GM19468 (cell line): ENCODE measurements around the gene SCGB1C2.

Source experiments
- ATAC-seq: cut with Tn5 transposase; IDR thresholded peaks from one replicate; pipeline ENCODE4 v1.9.1; 2021; ENCODE audit warnings: mild to moderate bottlenecking, moderate library complexity, moderate number of reproducible peaks; ENCODE audit not compliant: unreplicated experiment; ENCODE audit errors: extremely low read depth

SCGB1C2 gene

DNA sequence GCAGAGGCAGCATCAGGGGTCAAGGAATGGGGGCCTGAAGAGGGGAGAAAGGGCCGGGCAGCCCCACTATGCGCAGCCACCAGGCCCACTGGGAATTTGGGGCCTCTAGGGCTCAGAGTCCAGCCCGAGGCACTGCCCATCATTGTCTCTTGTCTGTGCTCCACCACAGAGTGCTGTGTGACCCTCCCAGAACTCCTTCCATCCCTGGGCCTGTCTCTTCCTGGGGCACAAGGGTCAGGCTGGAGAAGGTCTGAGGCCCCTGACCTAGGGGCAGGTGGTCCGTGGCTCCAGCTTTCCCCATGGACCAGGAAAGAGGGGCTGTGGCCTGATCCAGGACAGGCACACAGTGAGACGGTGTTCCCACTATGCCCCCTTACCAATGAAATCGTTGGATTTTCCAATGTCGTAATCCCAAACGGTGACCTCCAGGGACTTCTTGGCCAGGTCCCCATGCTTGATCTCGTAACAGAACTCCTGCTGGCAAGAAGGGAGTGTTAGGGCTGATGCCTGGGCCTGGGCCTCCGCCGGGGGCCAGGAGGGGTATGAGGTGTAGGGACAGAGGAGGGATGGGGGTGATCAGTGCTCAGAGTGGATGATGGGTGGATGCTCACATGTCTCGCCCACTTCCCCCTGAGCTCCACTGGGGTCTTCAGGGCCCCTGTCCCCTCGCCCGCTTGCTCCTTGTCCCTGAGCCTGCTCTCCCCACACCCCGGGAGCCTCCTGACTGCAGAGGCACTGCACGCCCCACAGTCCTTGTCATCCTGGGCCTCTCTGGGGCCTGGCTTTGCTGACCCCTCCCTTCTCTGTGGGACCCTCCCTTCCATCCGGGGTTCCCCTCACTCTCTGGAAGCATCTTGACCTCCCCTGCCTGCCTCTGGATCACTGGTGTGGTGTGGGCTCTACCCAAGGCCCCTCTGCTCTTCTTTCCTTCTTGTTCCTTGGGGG, 10.7 kb downstream of the SCGB1C2 start:
- no peak for ATAC-seq

DNA sequence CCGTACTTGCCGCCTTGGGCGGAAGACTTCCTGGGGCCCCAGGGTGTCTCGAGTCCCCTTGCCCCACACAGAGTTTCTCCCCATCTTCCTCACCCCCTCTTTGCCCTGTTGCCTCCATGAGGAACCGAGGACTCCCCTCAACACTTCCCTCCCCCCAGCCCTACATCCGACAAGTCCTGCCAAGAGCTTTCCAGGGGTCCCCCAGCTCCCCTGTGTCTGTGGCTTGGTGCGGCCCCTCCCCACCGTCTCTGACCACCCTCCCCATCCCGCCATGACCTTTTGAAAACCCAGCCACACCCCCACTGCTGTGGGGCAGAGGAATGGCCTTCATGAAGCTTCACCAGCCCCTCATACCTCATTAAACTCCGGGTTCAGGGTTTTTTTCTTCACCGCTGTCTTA, 11.4 kb downstream of the SCGB1C2 start:
- ATAC-seq, result no peak

DNA sequence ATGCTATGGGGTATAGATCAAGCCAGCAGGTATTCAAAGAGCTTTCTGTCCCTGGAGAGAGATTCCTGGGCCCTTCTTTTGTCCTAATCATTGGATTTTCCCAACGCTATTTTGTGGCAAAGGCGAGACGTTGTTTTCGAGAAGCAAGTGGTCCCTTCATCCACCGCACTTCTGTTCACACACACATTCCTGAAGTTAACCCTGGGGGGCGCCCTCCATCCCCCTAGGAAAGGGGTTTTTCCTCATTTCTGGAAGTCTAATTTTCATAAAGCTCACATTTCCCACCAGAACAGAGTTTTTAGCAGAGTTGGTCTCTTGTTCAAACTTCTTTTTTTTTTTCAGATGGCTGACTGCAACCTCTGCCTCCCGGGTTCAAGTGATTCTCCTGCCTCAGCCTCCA, 11.9 kb downstream of the SCGB1C2 start:
- no peak for ATAC-seq

DNA sequence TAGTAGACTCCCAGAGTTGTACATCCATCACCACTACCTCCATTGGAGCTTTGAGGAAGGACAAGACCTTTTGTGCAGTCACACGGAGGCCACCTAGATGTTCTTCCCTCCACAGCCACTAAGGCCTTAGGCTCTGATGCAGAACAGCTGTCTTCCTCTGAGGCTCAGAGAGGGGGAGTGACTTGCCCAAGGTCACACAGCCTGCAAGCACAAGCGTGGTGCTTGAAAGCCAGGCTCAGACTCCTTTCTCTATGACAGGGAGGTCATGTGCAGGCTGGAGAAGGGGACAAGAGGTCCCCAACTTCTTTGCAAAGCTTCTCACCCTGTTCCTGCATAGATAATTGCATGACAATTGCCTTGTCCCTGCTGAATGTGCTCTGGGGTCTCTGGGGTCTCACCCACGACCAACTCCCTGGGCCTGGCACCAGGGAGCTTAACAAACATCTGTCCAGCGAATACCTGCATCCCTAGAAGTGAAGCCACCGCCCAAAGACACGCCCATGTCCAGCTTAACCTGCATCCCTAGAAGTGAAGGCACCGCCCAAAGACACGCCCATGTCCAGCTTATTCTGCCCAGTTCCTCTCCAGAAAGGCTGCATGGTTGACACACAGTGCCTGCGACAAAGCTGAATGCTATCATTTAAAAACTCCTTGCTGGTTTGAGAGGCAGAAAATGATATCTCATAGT, 12.7 kb downstream of the SCGB1C2 start:
- ATAC-seq, result no peak

DNA sequence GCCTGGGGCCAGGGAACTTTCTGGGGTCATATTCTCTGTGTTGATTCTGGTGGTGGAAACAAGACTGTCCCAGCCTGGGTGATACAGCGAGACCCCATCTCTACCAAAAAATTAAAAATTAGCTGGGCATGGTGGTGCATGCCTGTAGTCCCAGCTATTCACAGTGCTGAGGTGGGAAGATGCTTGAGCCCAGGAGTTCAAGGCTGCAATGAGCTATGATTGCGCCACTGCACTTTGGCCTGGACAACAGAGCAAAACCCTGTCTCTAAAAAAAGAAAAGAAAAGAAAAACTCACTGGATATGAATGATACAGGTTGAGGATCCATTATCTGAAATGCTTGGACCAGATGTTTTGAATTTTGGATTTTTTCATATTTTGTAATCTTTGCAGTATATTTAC, 13.6 kb downstream of the SCGB1C2 start:
- no peak for ATAC-seq

DNA sequence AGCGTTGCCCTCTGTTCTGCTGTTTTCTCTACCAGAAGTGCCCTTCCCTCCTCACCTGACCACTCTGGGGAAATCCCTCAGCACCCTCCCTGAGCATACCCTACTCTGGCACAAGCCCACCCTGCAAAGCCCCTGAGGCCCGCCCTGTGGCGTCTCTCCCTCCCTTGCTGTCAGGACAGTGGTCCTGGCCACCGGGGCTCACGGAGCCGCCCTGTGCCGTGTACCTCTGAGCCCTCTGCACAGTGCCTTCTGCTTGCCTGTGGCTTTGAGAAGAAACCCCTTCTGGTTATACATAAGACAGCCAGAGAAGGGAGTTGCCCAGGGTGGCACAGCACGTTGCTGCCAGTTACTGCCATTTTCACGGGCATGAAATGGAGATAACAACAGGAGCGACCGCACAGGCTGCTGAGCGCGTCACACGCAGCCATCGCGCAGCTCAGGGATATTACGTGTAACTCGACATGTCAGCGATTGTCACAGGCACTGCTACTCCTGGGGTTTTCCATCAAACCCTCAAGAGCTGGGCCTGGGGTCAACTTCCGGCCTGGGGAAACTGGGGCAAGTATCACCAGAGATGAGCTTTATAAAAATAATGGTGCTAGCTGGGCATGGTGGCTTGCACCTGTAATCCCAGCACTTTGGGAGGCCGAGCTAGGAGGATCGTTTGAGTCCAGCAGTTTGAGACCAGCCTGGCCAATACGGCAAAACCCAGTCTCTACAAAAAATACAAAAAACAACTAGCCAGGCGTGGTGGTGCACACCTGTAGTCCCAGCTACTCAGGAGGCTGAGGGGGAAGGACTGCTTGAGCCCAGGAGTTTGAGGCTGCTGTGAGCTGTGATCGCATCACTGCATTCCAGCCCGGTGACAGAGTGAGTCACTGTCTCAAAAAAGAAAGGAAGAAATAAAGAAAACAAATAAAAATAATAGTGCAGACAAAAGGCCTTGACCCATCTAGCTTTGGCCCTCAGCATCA, 14.8 kb downstream of the SCGB1C2 start:
- ATAC-seq, result no peak

DNA sequence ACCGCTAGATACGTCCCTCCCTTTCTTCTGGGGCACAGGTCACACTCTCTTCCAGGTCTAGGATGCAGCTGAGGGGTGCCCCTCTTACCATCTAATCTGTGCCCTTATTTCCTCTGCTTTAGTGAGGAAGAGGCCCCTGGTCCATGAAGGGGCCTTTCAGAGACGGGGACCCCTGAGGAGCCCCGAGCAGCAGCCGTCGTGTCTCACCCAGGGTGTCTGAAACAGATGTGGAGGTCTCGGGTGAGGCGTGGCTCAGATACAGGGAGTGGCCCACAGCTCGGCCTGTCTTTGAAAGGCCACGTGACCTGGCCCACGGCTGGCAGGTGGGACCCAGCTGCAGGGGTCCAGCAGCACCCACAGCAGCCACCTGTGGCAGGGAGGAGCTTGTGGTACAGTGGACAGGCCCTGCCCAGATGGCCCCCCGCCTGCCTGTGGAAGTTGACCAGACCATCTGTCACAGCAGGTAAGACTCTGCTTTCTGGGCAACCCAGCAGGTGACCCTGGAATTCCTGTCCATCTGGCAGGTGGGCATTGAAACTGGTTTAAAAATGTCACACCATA, 15.6 kb downstream of the SCGB1C2 start:
- no peak for ATAC-seq

DNA sequence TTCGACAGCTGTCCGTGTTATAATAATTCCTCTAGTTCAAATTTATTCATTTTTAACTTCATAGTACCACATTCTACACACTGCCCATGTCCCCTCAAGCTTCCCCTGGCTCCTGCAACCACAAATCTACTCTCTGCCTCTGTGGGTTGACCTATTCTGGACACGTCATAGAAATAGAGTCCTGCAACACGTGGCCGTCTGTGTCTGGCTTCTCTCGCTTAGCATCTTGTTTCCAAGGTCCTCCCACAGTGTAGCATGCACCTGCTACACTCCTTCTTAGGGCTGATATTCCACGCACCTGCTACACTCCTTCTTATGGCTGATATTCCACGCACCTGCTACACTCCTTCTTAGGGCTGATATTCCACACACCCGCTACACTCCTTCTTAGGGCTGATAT, 16.5 kb downstream of the SCGB1C2 start:
- no peak for ATAC-seq

DNA sequence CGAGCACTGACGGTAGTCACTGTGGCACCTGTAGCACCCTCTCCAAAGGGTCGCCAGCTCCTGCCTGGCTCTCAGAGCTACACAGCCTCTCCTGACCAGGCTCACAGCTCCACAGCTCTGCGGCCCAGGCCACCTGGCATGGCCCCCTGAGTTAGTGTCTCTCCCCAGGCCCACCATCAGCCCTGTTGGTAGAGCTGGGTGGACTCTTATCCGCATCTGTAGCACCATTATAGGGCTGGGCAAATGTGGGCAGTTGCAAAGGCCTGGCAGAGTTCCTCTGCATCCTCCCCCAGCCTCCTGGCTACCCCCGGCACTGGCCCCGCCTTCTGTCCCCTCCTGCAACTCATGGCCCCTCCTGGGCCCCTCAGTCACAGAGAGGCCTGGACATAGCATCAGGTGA, 18.2 kb downstream of the SCGB1C2 start:
- ATAC-seq, result no peak

DNA sequence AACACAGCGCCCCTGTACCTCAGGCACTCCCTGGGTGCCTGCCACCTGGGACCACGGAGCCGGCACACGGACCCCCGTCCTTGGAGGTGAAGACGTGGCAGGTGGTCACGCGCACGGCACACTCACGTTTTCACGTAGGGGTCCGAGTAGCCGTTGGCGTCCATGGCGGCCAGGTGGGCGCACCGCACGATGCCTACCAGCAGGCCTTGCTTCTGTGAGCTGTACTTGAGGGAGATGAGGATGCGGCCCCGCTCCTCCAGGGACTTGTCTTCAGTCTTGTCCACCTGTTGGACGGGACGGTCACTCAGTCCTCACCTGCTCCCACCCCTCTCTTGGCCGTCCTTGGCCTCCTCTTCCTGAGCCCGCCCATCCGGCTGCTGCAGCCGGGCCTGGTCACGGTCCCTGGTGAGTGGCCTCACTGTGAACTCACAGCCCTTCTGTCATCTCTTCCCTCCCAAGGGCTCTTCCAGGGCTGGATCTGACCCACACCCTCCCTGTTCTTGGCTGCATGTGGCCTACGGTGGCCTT, 18.8 kb downstream of the SCGB1C2 start:
- no peak for ATAC-seq

DNA sequence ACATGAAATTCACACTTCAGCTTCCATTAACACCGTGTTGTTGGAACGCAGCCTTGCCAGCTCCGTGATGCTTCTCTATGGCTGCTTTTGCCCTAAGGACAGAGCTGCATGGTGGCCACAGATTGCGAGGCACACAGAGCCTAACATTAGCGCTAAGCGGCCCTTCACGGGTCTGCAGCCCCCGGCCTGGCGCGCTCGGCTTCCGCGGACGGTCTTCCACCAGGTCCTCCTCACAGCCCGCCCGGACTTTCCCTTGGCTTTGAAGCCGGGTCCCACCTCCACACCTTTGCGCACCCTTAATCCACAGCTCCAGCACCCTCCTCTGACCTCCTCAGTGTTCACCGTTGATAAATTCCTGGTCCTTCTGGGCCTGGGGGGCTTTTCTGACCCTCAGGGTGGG, 19.6 kb downstream of the SCGB1C2 start:
- ATAC-seq, result no peak

DNA sequence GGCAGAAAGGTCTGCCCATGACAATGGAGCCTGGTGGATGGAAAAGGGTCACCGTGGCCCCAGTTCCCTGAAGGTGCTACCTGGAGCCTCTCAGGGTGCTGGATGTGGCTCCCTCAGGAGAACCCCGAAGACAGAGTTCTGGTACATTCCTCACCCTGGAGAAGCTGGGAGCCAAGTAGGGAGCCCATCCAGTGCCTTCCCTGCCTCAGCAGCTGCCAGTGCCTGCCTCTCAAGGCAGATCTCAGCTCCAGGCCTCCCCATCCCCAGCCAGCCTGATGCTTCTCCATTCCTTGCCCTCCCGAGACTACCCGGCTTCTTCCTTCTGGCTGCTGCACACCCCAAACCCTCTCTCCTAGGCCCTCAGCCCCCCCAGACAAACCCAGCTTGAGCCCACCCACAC, 20.5 kb downstream of the SCGB1C2 start:
- no peak for ATAC-seq

DNA sequence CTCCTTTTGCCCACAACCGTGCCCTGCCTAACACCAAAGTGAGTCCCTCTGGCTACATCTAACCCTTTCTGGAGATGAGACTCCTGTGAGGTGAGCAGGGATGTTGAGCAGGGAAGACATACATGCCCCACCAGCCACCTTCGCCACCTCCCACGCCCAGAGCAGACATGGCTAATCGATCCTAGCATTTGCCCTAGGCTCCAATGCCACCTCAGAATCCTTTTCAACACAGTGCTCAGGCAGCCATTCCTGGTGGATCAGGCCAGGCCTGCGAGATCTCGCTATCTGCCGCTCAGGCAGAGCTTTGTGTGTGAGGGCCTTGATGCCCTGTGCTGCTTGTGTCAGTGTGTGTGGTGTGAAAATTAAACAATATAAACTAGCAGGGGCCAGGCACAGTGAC, 21.0 kb downstream of the SCGB1C2 start:
- ATAC-seq, result no peak

DNA sequence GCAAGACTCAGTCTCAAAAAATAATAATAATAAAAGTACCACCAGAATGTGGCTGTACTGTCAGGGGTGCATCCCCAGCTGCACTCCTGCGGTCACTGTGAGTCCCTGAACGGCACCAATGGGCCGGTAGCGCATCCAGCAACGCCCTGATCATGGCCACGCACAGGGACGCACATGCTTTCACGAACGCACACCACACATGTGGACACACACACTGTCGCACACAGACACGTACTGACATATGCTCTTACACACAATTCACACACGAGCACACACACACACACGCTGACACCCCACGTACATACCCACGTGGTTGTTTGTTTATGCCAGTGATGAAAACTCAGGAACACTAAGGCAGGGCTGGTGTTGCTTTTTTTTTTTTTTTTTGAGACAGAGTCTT, 22.2 kb downstream of the SCGB1C2 start:
- no peak for ATAC-seq

DNA sequence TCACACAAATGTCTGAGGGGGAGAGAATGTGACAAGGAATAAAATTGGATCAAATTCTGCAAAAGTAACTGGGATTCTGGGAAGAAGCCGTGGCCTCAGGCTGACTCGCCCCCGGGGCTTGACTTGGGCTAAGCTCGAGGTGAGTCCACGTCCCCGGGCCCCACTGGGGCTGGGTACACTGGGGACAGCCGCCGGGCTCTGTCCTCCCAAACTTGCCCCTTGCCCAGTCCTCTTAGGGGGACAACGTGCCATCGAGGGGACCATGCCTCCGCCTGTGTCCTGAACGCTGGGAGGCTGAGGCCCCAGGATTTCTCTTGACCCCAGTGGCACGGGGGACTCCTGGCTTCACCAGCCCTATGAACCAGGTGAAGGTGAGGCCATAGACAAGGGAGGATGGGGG, 23.0 kb downstream of the SCGB1C2 start:
- ATAC-seq, result no peak

DNA sequence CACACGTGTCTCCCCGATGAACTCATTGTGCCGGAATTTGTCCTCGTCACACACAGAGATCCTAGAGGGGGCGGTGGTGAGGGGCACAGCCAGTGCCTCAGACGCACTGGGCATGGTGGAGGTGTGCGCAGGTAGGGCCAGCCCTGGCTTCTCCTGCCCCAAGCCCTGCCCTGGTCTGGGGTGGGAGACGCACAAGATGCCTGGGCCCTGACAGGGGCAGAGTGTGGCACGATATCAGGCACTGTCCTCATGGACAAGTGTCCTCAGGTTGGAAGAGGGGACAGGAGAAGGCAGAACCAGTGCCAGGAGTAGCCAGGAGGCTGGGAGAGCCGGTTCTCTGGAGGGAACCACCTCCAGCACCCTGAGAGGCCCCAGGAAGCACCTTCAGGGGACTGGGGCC, 24.1 kb downstream of the SCGB1C2 start:
- ATAC-seq, result no peak

DNA sequence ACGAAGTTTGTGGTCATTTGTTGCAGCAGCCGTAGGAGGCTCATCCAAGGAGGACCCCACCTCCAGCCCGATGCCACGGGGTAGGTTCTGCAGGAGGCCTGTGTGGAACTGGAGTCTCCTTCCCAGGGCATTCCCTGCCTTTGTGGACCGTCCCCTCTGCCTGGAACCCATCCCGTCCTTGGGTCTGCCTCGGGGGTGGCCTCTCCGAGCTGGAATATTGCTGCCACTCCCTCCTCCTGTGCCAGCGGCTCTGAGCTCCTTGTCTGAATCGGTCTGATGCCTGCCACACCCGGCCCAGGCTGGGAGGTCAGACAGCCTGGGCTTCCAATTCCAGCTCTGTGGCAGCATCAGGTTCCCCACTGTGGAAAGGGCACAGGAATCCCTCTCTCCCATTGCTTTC, 25.3 kb downstream of the SCGB1C2 start:
- no peak for ATAC-seq

DNA sequence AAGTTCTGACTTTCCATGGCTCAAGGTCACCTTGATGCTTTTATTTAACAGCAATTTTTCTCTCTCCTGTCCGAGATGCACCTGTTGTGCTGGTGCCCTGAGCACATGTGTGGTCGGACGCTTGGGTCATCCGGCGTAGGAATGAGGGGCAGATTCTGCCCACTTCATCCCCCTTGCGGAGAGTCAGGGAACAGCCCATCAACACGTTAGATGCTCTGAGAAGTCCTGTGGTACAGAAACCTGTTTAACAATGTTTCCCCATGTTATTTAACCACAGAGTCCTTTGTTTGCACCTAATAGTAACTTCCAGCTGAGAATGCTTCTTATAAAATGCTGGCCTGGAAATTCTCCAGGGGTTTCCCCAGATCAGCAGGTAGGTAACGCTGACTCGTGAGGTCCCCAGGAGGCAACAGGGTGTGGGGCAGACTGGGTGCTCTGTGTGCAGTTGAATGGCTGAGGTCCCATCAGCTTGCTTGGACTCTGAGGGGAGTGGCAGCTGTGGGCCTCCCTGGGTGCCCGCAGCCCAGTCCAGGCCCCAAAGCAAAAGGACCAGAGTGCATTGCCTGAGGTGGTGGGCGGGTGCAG, 26.2 kb downstream of the SCGB1C2 start:
- no peak for ATAC-seq
